Measurements from ENCODE around the gene LHPP. TPM values are rescaled to one million over a fixed set of nuclear protein-coding genes. Genes with fewer than 3 reads are reported as not detected.

LHPP gene
- total RNA-seq, 1 experiment from 2014 or later, result 24.7 TPM

GRCh38 chr10:124500757-124501156, 39.1 kb downstream of the LHPP start:
- H3K4me3 ChIP-seq, result no peak overlapping the region
- no peak for DNase-seq
- no peaks in the 10 kb centered on the region; the same call in 1 of the 2 replicates for H3F3A ChIP-seq (ENCODE audit: insufficient read depth, low read depth)
- no peaks in the 10 kb centered on the region for H3K79me2 ChIP-seq (ENCODE audit: low read depth)
- TF ChIP-seq EZH2 (IDR thresholded peaks at IDR 0.05; ENCODE audit: low read depth) (no peak), CTCF (conservative IDR thresholded peaks at IDR 0.05) (no peak)
- no peaks in the 10 kb centered on the region for H4K20me1 ChIP-seq (ENCODE audit: insufficient read depth)
- H3K4me1 ChIP-seq (replicated peaks; ENCODE audit: insufficient read depth), result no peaks in the 10 kb centered on the region
- ChIA-PET POLR2A (ENCODE audit: unreplicated experiment) (no interaction called here), CTCF (no interaction called here)
- H3K27me3 ChIP-seq (ENCODE audit: insufficient read depth, low read depth), result no peaks in the 10 kb centered on the region
- intact Hi-C loops (cut with micrococcal nuclease; ENCODE audit: unreplicated experiment), result loop anchor here (5.0 kb wide), 1 partner anchor 83 kb away; the partner anchor contains the start of gene OAT
- no peak overlapping the region for H3K4me2 ChIP-seq
- H3K27ac ChIP-seq, result no peak overlapping the region
- no peaks in the 10 kb centered on the region for H3K36me3 ChIP-seq (ENCODE audit: low read depth)
- no peak overlapping the region for H2AFZ ChIP-seq
- BruUV-seq (replicated peaks), result no TSS peak
- H3K9me3 ChIP-seq (ENCODE audit: insufficient read depth, low read depth), result no peaks in the 10 kb centered on the region
- no peaks in the 10 kb centered on the region for H3K9me2 ChIP-seq (ENCODE audit: insufficient read depth)

- H3K4me3 ChIP-seq, result no peak overlapping the region
- no peaks in the 10 kb centered on the region for H3K4me1 ChIP-seq (replicated peaks; ENCODE audit: insufficient read depth)
- intact Hi-C loops (cut with micrococcal nuclease; ENCODE audit: unreplicated experiment), result loop anchor here (5.0 kb wide), 1 partner anchor 87 kb away; the partner anchor contains the start of gene OAT
- H3K36me3 ChIP-seq (ENCODE audit: low read depth), result no peaks in the 10 kb centered on the region
- no peak overlapping the region for H3K4me2 ChIP-seq
- H2AFZ ChIP-seq, result no peak overlapping the region
- DNase-seq, result no peak
- no peaks in the 10 kb centered on the region for H3K79me2 ChIP-seq (ENCODE audit: low read depth)
- no peaks in the 10 kb centered on the region for H3K9me3 ChIP-seq (ENCODE audit: insufficient read depth, low read depth)
- ChIA-PET POLR2A (ENCODE audit: unreplicated experiment) (no interaction called here), CTCF (no interaction called here)
- no TSS peak for BruUV-seq (replicated peaks)
- H3K9me2 ChIP-seq (ENCODE audit: insufficient read depth), result no peaks in the 10 kb centered on the region
- H3K27me3 ChIP-seq (ENCODE audit: insufficient read depth, low read depth), result no peaks in the 10 kb centered on the region
- TF ChIP-seq EZH2 (IDR thresholded peaks at IDR 0.05; ENCODE audit: low read depth) (no peak), CTCF (conservative IDR thresholded peaks at IDR 0.05) (no peak)
- H3K27ac ChIP-seq, result no peak overlapping the region
- H3F3A ChIP-seq (ENCODE audit: insufficient read depth, low read depth), result no peaks in the 10 kb centered on the region; the same call in 1 of the 2 replicates
- H4K20me1 ChIP-seq (ENCODE audit: insufficient read depth), result no peaks in the 10 kb centered on the region
Observed at GRCh38 chr10:124504711-124505110, 43.1 kb downstream of the LHPP start.

GRCh38 chr10:124505279-124505678, 43.7 kb downstream of the LHPP start:
- Histone ChIP-seq H3K79me2 (ENCODE audit: low read depth) (no peaks in the 10 kb centered on the region), H3K4me2 (no peak overlapping the region), H3F3A (ENCODE audit: insufficient read depth, low read depth) (no peaks in the 10 kb centered on the region; the same call in 1 of the 2 replicates), H3K4me3 (no peak overlapping the region), H3K27ac (no peak overlapping the region), H3K9me2 (ENCODE audit: insufficient read depth) (no peaks in the 10 kb centered on the region), H3K4me1 (replicated peaks; ENCODE audit: insufficient read depth) (no peaks in the 10 kb centered on the region), H2AFZ (no peak overlapping the region), H3K9me3 (ENCODE audit: insufficient read depth, low read depth) (no peaks in the 10 kb centered on the region), H4K20me1 (ENCODE audit: insufficient read depth) (no peaks in the 10 kb centered on the region), H3K27me3 (ENCODE audit: insufficient read depth, low read depth) (no peaks in the 10 kb centered on the region), H3K36me3 (ENCODE audit: low read depth) (no peaks in the 10 kb centered on the region)
- CTCF ChIA-PET, result no interaction called here
- POLR2A ChIA-PET (ENCODE audit: unreplicated experiment), result no interaction called here
- no peak for DNase-seq
- intact Hi-C loops (cut with micrococcal nuclease; ENCODE audit: unreplicated experiment), result no loop called here
- no TSS peak for BruUV-seq (replicated peaks)
- no peak for TF ChIP-seq EZH2 (IDR thresholded peaks at IDR 0.05; ENCODE audit: low read depth)
- no peak for TF ChIP-seq CTCF (conservative IDR thresholded peaks at IDR 0.05)
